Neuron (in vitro differentiated cells): ENCODE data around the gene SGCD.

Experiments
- H2AFZ ChIP-seq: one replicate; pipeline ENCODE4 v1.6.1; 2013; ENCODE audit warnings: low read depth, mild to moderate bottlenecking, inconsistent platforms, low read length, moderate library complexity
- H3K27me3 ChIP-seq: one replicate; pipeline ENCODE4 v1.6.1; 2013; ENCODE audit warnings: low read length; ENCODE audit not compliant: insufficient read depth
- H3K36me3 ChIP-seq: one replicate; pipeline ENCODE4 v1.6.1; 2013; ENCODE audit warnings: low read length; ENCODE audit not compliant: insufficient read depth
- H3K4me1 ChIP-seq: one replicate; pipeline ENCODE4 v1.6.1; 2013; ENCODE audit warnings: low read length; ENCODE audit not compliant: insufficient read depth
- H3K4me3 ChIP-seq: 2 replicates; pipeline ENCODE4 v1.5.1; 2013; ENCODE audit warnings: mild to moderate bottlenecking, low read length, moderate library complexity
- H3K9me3 ChIP-seq: one replicate; pipeline ENCODE4 v1.6.1; 2013; ENCODE audit warnings: low read length

Gene SGCD

GRCh38 chr5:156395306-156395675 lies 68.3 kb downstream of the SGCD start:
- no peaks in the 10 kb centered on the region for H3K36me3 ChIP-seq
- H3K9me3 ChIP-seq, result no peaks in the 10 kb centered on the region
- H3K4me3 ChIP-seq, result no peak overlapping the region
- no peak overlapping the region for H2AFZ ChIP-seq
- H3K4me1 ChIP-seq, result no peaks in the 10 kb centered on the region
- no peaks in the 10 kb centered on the region for H3K27me3 ChIP-seq

GRCh38 chr5:156396063-156396829 lies 69.3 kb downstream of the SGCD start:
- Histone ChIP-seq H3K9me3 (no peaks in the 10 kb centered on the region), H3K4me1 (no peaks in the 10 kb centered on the region), H2AFZ (no peak overlapping the region), H3K27me3 (no peaks in the 10 kb centered on the region), H3K4me3 (no peak overlapping the region), H3K36me3 (no peaks in the 10 kb centered on the region)

- Histone ChIP-seq H3K4me1 (no peaks in the 10 kb centered on the region), H3K4me3 (no peak overlapping the region), H2AFZ (no peak overlapping the region), H3K36me3 (no peaks in the 10 kb centered on the region), H3K27me3 (no peaks in the 10 kb centered on the region), H3K9me3 (no peaks in the 10 kb centered on the region)
Measured at GRCh38 chr5:156396830-156397081, 69.8 kb downstream of the SGCD start.

GRCh38 chr5:156399323-156399722 lies 72.4 kb downstream of the SGCD start:
- no peaks in the 10 kb centered on the region for H3K36me3 ChIP-seq

GRCh38 chr5:156400231-156400986 lies 73.4 kb downstream of the SGCD start:
- no peaks in the 10 kb centered on the region for H3K9me3 ChIP-seq
- H3K36me3 ChIP-seq, result no peaks in the 10 kb centered on the region
- H3K4me1 ChIP-seq, result peaks cover 7% of the 10 kb centered on the region
- H2AFZ ChIP-seq, result no peak overlapping the region
- no peaks in the 10 kb centered on the region for H3K27me3 ChIP-seq
- H3K4me3 ChIP-seq, result no peak overlapping the region

More at GRCh38 chr5:156399323-156399722, 72.4 kb downstream of the SGCD start:
- peaks cover 7% of the 10 kb centered on the region for H3K4me1 ChIP-seq
- H3K27me3 ChIP-seq, result no peaks in the 10 kb centered on the region
- H3K4me3 ChIP-seq, result no peak overlapping the region
- no peaks in the 10 kb centered on the region for H3K9me3 ChIP-seq
- H2AFZ ChIP-seq, result no peak overlapping the region

GRCh38 chr5:156401804-156402203 lies 74.8 kb downstream of the SGCD start:
- Histone ChIP-seq H2AFZ (no peak overlapping the region), H3K4me3 (no peak overlapping the region), H3K4me1 (peaks cover 7% of the 10 kb centered on the region), H3K9me3 (no peaks in the 10 kb centered on the region), H3K27me3 (no peaks in the 10 kb centered on the region), H3K36me3 (no peaks in the 10 kb centered on the region)

- H3K4me3 ChIP-seq, result no peak overlapping the region
- H2AFZ ChIP-seq, result no peak overlapping the region
- no peaks in the 10 kb centered on the region for H3K36me3 ChIP-seq
Measured at GRCh38 chr5:156402387-156402921, 75.5 kb downstream of the SGCD start.

GRCh38 chr5:156405988-156406387 lies 79.0 kb downstream of the SGCD start:
- Histone ChIP-seq H3K27me3 (no peaks in the 10 kb centered on the region), H3K9me3 (no peaks in the 10 kb centered on the region), H2AFZ (no peak overlapping the region), H3K4me3 (no peak overlapping the region), H3K4me1 (peaks cover 7% of the 10 kb centered on the region), H3K36me3 (no peaks in the 10 kb centered on the region)

More at GRCh38 chr5:156402387-156402921, 75.5 kb downstream of the SGCD start:
- peaks cover 7% of the 10 kb centered on the region for H3K4me1 ChIP-seq
- H3K27me3 ChIP-seq, result no peaks in the 10 kb centered on the region
- no peaks in the 10 kb centered on the region for H3K9me3 ChIP-seq

- Histone ChIP-seq H3K36me3 (no peaks in the 10 kb centered on the region), H3K9me3 (no peaks in the 10 kb centered on the region), H2AFZ (no peak overlapping the region), H3K27me3 (no peaks in the 10 kb centered on the region), H3K4me1 (peaks cover 5% of the 10 kb centered on the region), H3K4me3 (no peak overlapping the region)
Measured at GRCh38 chr5:156407251-156407650, 80.3 kb downstream of the SGCD start.

- H3K4me1 ChIP-seq, result no peaks in the 10 kb centered on the region
- no peak overlapping the region for H2AFZ ChIP-seq
- H3K36me3 ChIP-seq, result no peaks in the 10 kb centered on the region
- no peak overlapping the region for H3K4me3 ChIP-seq
- H3K9me3 ChIP-seq, result no peaks in the 10 kb centered on the region
- no peaks in the 10 kb centered on the region for H3K27me3 ChIP-seq
Measured at GRCh38 chr5:156409834-156410233, 82.9 kb downstream of the SGCD start.

GRCh38 chr5:156411185-156411613 lies 84.2 kb downstream of the SGCD start:
- Histone ChIP-seq H3K36me3 (no peaks in the 10 kb centered on the region), H3K27me3 (no peaks in the 10 kb centered on the region), H3K4me1 (no peaks in the 10 kb centered on the region), H2AFZ (no peak overlapping the region), H3K4me3 (no peak overlapping the region), H3K9me3 (no peaks in the 10 kb centered on the region)

GRCh38 chr5:156411957-156412356 lies 85.0 kb downstream of the SGCD start:
- H3K4me3 ChIP-seq, result no peak overlapping the region
- H2AFZ ChIP-seq, result no peak overlapping the region
- no peaks in the 10 kb centered on the region for H3K36me3 ChIP-seq
- H3K4me1 ChIP-seq, result no peaks in the 10 kb centered on the region
- H3K27me3 ChIP-seq, result no peaks in the 10 kb centered on the region
- no peaks in the 10 kb centered on the region for H3K9me3 ChIP-seq

GRCh38 chr5:156414391-156414790 lies 87.4 kb downstream of the SGCD start:
- Histone ChIP-seq H3K4me3 (no peak overlapping the region), H2AFZ (no peak overlapping the region), H3K4me1 (no peaks in the 10 kb centered on the region), H3K9me3 (no peaks in the 10 kb centered on the region), H3K27me3 (no peaks in the 10 kb centered on the region), H3K36me3 (no peaks in the 10 kb centered on the region)
